Thyroid gland (tissue), 4 donors: Measurements from ENCODE around the gene DSG3.

Experiments used
- POLR2A ChIP-seq, 2 donors: fragments of 450-650 bp; IDR thresholded peaks; one replicate each; pipeline ENCODE4 v1.6.1; 2017; ENCODE audit warnings: antibody characterized with exemption in 2 of 2, mild to moderate bottlenecking in 2 of 2, moderate library complexity in 1 of 2
- TF ChIP-seq, protein P1 (sequence below), 6 experiments: fragments of 200-600 bp in 3 of 6; fragments of 450-650 bp in 3 of 6; sonication (generic) in 3 of 6; IDR thresholded peaks; one replicate each; pipeline ENCODE4 v1.5.1; 2016 to 2019; ENCODE audit warnings: antibody characterized with exemption in 6 of 6, mild to moderate bottlenecking in 2 of 6, inconsistent platforms in 1 of 6, moderate library complexity in 1 of 6

DNA sequence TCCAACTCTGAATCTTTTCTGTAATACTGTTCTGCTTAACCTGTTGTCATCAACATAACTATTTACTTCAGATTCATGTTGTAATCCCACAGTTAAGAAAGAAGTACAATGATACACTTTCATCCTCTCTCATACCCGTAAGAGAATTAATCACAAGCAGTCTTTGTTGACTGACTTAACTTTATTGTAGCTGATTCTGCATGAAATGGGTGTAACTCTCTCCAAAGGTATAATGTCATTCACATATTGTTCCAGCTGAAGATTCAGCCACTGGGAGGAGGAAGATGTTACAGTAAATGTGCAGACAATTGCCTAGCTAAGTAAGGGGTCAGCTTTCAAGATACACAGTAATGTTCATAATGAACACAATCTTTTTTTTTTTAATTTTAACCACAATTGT is 36.9 kb downstream of the DSG3 start:
- TF ChIP-seq, protein P1, sequence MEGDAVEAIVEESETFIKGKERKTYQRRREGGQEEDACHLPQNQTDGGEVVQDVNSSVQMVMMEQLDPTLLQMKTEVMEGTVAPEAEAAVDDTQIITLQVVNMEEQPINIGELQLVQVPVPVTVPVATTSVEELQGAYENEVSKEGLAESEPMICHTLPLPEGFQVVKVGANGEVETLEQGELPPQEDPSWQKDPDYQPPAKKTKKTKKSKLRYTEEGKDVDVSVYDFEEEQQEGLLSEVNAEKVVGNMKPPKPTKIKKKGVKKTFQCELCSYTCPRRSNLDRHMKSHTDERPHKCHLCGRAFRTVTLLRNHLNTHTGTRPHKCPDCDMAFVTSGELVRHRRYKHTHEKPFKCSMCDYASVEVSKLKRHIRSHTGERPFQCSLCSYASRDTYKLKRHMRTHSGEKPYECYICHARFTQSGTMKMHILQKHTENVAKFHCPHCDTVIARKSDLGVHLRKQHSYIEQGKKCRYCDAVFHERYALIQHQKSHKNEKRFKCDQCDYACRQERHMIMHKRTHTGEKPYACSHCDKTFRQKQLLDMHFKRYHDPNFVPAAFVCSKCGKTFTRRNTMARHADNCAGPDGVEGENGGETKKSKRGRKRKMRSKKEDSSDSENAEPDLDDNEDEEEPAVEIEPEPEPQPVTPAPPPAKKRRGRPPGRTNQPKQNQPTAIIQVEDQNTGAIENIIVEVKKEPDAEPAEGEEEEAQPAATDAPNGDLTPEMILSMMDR (IDR thresholded peaks at IDR 0.05), result no peak
- TF ChIP-seq POLR2A (IDR thresholded peaks at IDR 0.05), result no peak
